C4-2B (cell line): ENCODE measurements around the gene SLC9A9.

Experiments
- ZFX ChIP-seq: fragments of 450-650 bp; IDR thresholded peaks from 2 replicates; pipeline ENCODE4 v1.6.1; 2017
- TF ChIP-seq, protein P1 (sequence below): fragments of 450-650 bp; conservative IDR thresholded peaks from 2 replicates; pipeline ENCODE4 v1.5.1; 2017; ENCODE audit warnings: mild to moderate bottlenecking

DNA sequence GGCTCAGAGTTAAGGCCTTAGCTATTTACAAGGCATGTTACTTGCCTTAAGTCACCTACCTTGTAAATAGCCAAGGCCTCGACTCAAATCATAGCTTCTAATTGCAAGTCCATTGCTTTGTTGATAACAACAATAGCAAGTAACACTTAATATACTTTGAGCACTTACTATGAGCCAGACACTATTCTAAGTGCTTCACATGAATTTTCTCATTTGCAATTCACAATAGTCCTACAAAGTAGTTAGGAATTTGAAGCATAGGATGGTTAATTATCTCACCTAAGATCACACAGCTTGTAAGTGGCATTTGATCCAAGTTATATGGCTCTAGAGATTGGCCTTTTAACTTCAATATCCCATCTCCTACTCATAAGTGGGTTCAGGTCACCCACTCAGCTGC is 28.4 kb downstream of the SLC9A9 start:
- TF ChIP-seq, protein P1, sequence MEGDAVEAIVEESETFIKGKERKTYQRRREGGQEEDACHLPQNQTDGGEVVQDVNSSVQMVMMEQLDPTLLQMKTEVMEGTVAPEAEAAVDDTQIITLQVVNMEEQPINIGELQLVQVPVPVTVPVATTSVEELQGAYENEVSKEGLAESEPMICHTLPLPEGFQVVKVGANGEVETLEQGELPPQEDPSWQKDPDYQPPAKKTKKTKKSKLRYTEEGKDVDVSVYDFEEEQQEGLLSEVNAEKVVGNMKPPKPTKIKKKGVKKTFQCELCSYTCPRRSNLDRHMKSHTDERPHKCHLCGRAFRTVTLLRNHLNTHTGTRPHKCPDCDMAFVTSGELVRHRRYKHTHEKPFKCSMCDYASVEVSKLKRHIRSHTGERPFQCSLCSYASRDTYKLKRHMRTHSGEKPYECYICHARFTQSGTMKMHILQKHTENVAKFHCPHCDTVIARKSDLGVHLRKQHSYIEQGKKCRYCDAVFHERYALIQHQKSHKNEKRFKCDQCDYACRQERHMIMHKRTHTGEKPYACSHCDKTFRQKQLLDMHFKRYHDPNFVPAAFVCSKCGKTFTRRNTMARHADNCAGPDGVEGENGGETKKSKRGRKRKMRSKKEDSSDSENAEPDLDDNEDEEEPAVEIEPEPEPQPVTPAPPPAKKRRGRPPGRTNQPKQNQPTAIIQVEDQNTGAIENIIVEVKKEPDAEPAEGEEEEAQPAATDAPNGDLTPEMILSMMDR = no peak
- TF ChIP-seq ZFX = no peak
